HepG2 (cell line): ENCODE data around the gene RSL1D1. TPM values are rescaled to one million over a fixed set of nuclear protein-coding genes. Genes with fewer than 3 reads are reported as not detected.

Experiments
- ATAC-seq: fragments of 200-7000 bp; cut with Tn5 transposase; 3 replicates; pipeline ENCODE4 v1.9.1; 2020; ENCODE audit warnings: mild to moderate bottlenecking, moderate library complexity
- BruUV-seq: library from RNA; stranded (reverse); fragments of 400-500 nt; replicated peaks from 2 replicates; lab custom pipeline; 2021; lab: Mats Ljungman, UMichigan
- CTCF ChIA-PET: fragments of 300-600 bp; formaldehyde crosslinking; extraction: SDS; loops from one replicate; lab custom pipeline; 2021; ENCODE audit warnings: low total read pairs, inconsistent platforms, low intra/inter-chr PET ratio; lab: Yijun Ruan, JAX
- POLR2A ChIA-PET: fragments of 350-600 bp; sonication (Branson Sonifier 250); formaldehyde crosslinking; loops from one replicate; lab custom pipeline; 2020; ENCODE audit warnings: antibody characterized with exemption, inconsistent platforms; lab: Yijun Ruan, JAX
- DNase-seq: peaks from one replicate; pipeline ENCODE4 v3.0.0-alpha.2; 2015; ENCODE audit warnings: low spot score
- FAIRE-seq: peaks from 3 replicates; lab custom pipeline; 2011; peaks lifted over from hg19 to GRCh38; lab: Jason Lieb, UNC
- H2AFZ ChIP-seq: one replicate; pipeline ENCODE4 v1.6.1; 2011; ENCODE audit warnings: low read length, inconsistent platforms
- H3K27ac ChIP-seq: fragments of 300-600 bp; 3 replicates; pipeline ENCODE4 v1.8.0; 2011; ENCODE audit warnings: mixed run types, mild to moderate bottlenecking, mixed read lengths, low read length, inconsistent platforms; ENCODE audit not compliant: insufficient read depth; ENCODE audit errors: extremely low read length
- H3K27me3 ChIP-seq, 2 experiments: fragments of 200-600 bp in 1 of 2; 2 replicates in 1 of 2; 3 replicates in 1 of 2; pipeline versions ENCODE4 v1.6.0 to v1.8.0; 2011; ENCODE audit warnings: low read length in 2 of 2, mild to moderate bottlenecking in 2 of 2, moderate library complexity in 2 of 2, inconsistent platforms in 1 of 2; ENCODE audit not compliant: insufficient read depth in 2 of 2, control insufficient read depth in 1 of 2
- H3K36me3 ChIP-seq, 2 experiments: fragments of 200-600 bp in 1 of 2; replicated peaks in 1 of 2; 2 replicates in 1 of 2; 3 replicates in 1 of 2; pipeline versions ENCODE4 v1.5.1 to v1.8.0; 2011; ENCODE audit warnings: low read length in 2 of 2, inconsistent platforms in 1 of 2; ENCODE audit not compliant: insufficient read depth in 2 of 2, control insufficient read depth in 1 of 2
- H3K4me1 ChIP-seq: 2 replicates; pipeline ENCODE4 v1.5.1; 2012; ENCODE audit warnings: low read length, inconsistent platforms; ENCODE audit not compliant: insufficient read depth
- H3K4me2 ChIP-seq: 2 replicates; pipeline ENCODE4 v1.6.0; 2011; ENCODE audit warnings: low read depth, low read length, inconsistent platforms
- H3K4me3 ChIP-seq, 3 experiments: fragments of 200-600 bp in 1 of 3; sonication (generic), shearing (Covaris generic) in 1 of 3; replicated peaks in 1 of 3; 2 replicates each; pipeline ENCODE4 v1.5.1; 2011 to 2016; ENCODE audit warnings: low read length in 3 of 3, inconsistent platforms in 2 of 3, low read depth in 2 of 3, mild to moderate bottlenecking in 2 of 3, control low read depth in 1 of 3, mixed read lengths in 1 of 3; ENCODE audit not compliant: insufficient read depth in 1 of 3
- H3K79me2 ChIP-seq: one replicate; pipeline ENCODE4 v1.6.1; 2011; ENCODE audit warnings: low read length, inconsistent platforms; ENCODE audit not compliant: insufficient read depth
- H3K9ac ChIP-seq: 2 replicates; pipeline ENCODE4 v1.6.0; 2011; ENCODE audit warnings: mild to moderate bottlenecking, low read depth, low read length, inconsistent platforms; ENCODE audit not compliant: insufficient read depth
- H3K9me3 ChIP-seq: 2 replicates; pipeline ENCODE4 v1.5.1; 2012; ENCODE audit warnings: mild to moderate bottlenecking, low read length
- H4K20me1 ChIP-seq: 2 replicates; pipeline ENCODE4 v1.6.0; 2011; ENCODE audit warnings: inconsistent platforms, mild to moderate bottlenecking, low read length, moderate library complexity; ENCODE audit not compliant: insufficient read depth
- ARNT ChIP-seq: fragments of 450-650 bp; IDR thresholded peaks from 2 replicates; pipeline ENCODE4 v1.6.1; 2017
- ATF7 ChIP-seq, 2 experiments: fragments of 450-650 bp in 1 of 2; sonication (generic) in 1 of 2; formaldehyde crosslinking in 1 of 2; IDR thresholded peaks; 2 replicates each; pipeline versions ENCODE4 v1.4.0 to v1.6.1; 2016 to 2020; ENCODE audit warnings: antibody characterized with exemption in 1 of 2, mild to moderate bottlenecking in 1 of 2, missing genetic modification reagents in 1 of 2
- MXD4 ChIP-seq: IDR thresholded peaks from 2 replicates; pipeline ENCODE4 v1.6.1; 2016; ENCODE audit warnings: mild to moderate bottlenecking, missing biosample characterization, missing genetic modification reagents
- NCOA2 ChIP-seq: sonication (generic); formaldehyde crosslinking; IDR thresholded peaks from 2 replicates; pipeline ENCODE4 v1.8.0; 2022; ENCODE audit warnings: inconsistent platforms
- SAFB2 ChIP-seq: sonication (generic); formaldehyde crosslinking; IDR thresholded peaks from 2 replicates; pipeline ENCODE4 v1.5.1; 2020; ENCODE audit warnings: missing genetic modification reagents, low read depth, mild to moderate bottlenecking, borderline replicate concordance
- ZNF432 ChIP-seq: sonication (generic); formaldehyde crosslinking; IDR thresholded peaks from 2 replicates; pipeline ENCODE4 v1.5.0; 2020; ENCODE audit warnings: missing genetic modification reagents, mild to moderate bottlenecking, borderline replicate concordance
- ZNF670 ChIP-seq: sonication (generic); formaldehyde crosslinking; IDR thresholded peaks from 2 replicates; pipeline ENCODE4 v1.8.0; 2022; ENCODE audit warnings: mild to moderate bottlenecking, missing genetic modification reagents, borderline replicate concordance
- ZNF792 ChIP-seq: IDR thresholded peaks from 2 replicates; pipeline ENCODE4 v1.6.1; 2016
- ZNF839 ChIP-seq: sonication (generic); formaldehyde crosslinking; IDR thresholded peaks from 2 replicates; pipeline ENCODE4 v1.4.0; 2020; ENCODE audit warnings: missing genetic modification reagents, mild to moderate bottlenecking, borderline replicate concordance
- WGBS: methylation state at CpG from one replicate; pipeline ENCODE4 v1.1.6; 2017; ENCODE audit warnings: low lambda C conversion rate; 5-methylcytosine and 5-hydroxymethylcytosine counted together
- in situ Hi-C: cut with HindIII; loops from 2 replicates; pipeline ENCODE4 v1.10.0; 2017; ENCODE audit warnings: low pct_unique_long_range_greater_than_20kb; ENCODE audit not compliant: extremely low pct_ligation_motif_present
- intact Hi-C: fragments of 100-400 bp; cut with micrococcal nuclease; formaldehyde crosslinking; loops from one replicate; pipeline ENCODE4 v1.10.0; 2022; ENCODE audit not compliant: unreplicated experiment
- polyA plus RNA-seq, 8 experiments: library from polyadenylated mRNA; depleted of rRNA in 3 of 8; stranded (reverse) in 7 of 8; unstranded in 1 of 8; fragments of >200 nt; fragmentation: Illumina TruSeq in 4 of 8; extraction: Trizol in 4 of 8; gene quantifications; 2 replicates each; pipeline versions ENCODE4 v1.2.1 to v1.2.3, GENCODE V29; 2011 to 2016; ENCODE audit warnings: low read depth in 4 of 8, missing spikeins in 1 of 8, mixed read lengths in 1 of 8; ENCODE audit not compliant: insufficient read depth in 1 of 8
- total RNA-seq, 5 experiments: library from RNA; depleted of rRNA; stranded (reverse); fragments of >200 nt; fragmentation: Illumina TruSeq; extraction: Trizol; gene quantifications; 2 replicates each; pipeline ENCODE4 v1.2.3, GENCODE V29; 2016; ENCODE audit warnings: low read depth in 1 of 5
- TF ChIP-seq, protein P1 (sequence below): sonication (generic); formaldehyde crosslinking; IDR thresholded peaks from 2 replicates; pipeline ENCODE4 v1.4.0; 2020; ENCODE audit warnings: mild to moderate bottlenecking, missing genetic modification reagents
- TF ChIP-seq, protein P2 (sequence below): sonication (generic); formaldehyde crosslinking; conservative IDR thresholded peaks from 2 replicates; pipeline ENCODE4 v1.8.1; 2023; ENCODE audit warnings: missing genetic modification reagents
- TF ChIP-seq, protein P3 (sequence below): sonication (generic); formaldehyde crosslinking; conservative IDR thresholded peaks from 2 replicates; pipeline ENCODE4 v1.4.0; 2020; ENCODE audit warnings: missing genetic modification reagents

Gene RSL1D1
- total and polyA plus RNA-seq, 2 of the 13 experiments (the other 11 are each of a cell fraction or from before 2014, with no cell fraction given): 187 to 343 TPM

DNA sequence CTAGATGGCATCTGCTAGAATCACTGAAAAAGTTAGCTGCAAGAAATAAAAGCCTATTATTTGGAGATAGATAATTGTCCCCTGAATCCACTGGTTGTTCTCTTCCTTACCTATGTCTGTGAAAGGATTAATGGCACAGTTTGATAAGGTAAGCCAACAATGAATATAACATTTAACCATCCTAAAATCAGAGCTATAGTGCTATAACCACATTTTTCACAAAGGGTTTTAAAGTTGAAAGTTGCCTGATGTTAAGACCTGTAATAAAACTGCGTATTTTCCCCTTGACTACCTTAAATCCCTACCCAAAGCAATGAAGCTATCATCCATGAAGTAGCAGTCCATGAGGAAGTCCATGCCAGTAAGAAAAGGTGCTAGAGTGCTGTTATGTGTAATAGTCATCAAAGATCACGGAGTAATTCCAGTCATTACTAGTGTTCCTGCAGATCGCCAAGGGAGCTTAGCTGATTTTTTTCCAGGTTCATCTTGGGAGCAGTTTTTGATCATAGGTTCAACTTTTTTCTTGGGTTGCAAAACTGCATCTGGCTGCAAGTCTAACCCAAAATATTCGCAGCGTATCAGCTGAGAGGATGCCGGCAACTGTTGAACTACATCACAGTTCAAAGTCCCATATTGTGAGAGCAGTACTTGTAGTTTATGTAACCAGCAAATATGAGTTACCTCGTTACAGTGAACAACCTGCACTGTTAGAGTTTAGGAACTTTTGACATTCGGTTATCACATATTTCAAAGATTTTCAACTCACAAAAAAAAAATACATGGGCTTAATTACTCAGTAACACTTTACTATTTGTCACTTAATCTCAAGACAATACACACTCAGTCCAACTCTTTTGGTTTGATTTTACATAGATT, 18.2 kb upstream of the RSL1D1 start:
- Histone ChIP-seq H3K27me3 (no peaks in the 10 kb centered on the region), H3K9ac (no peak overlapping the region), H3K4me2 (no peak overlapping the region), H3K4me1 (peaks cover 66% of the 10 kb centered on the region), H3K36me3 (peaks cover 11 to 40% of the 10 kb centered on the region in 2 experiments), H2AFZ (no peak overlapping the region), H3K27ac (peak overlapping the region; percentile 36), H3K79me2 (peaks cover 27% of the 10 kb centered on the region), H4K20me1 (peaks cover 31% of the 10 kb centered on the region), H3K4me3 (no peak overlapping the region), H3K9me3 (no peaks in the 10 kb centered on the region)
- ChIA-PET CTCF (no interaction called here), POLR2A (interaction anchor here (0.8 to 1.8 kb wide), 7 partner anchors 18 to 127 kb away, joined by 3 to 11 read pairs (median 4); partner anchors contain the start of genes GSPT1, RSL1D1, SNX29 and TXNDC11)
- BruUV-seq: no TSS peak
- intact Hi-C loops (no loop called here), in situ Hi-C loops (no loop called here)
- peak; percentile 89 for FAIRE-seq
- peak; percentile 79 for ATAC-seq
- 30% methylated on average over 8 of the region's 8 CpGs for WGBS
- peak; percentile 96 for DNase-seq
- TF ChIP-seq ATF7 (IDR thresholded peaks at IDR 0.05): peak; percentile 41
- peak; percentile 74; the same call in 1 of the 2 replicates for TF ChIP-seq ATF7 (CRISPR knock-in tag; IDR thresholded peaks at IDR 0.05)
- TF ChIP-seq, protein P1, sequence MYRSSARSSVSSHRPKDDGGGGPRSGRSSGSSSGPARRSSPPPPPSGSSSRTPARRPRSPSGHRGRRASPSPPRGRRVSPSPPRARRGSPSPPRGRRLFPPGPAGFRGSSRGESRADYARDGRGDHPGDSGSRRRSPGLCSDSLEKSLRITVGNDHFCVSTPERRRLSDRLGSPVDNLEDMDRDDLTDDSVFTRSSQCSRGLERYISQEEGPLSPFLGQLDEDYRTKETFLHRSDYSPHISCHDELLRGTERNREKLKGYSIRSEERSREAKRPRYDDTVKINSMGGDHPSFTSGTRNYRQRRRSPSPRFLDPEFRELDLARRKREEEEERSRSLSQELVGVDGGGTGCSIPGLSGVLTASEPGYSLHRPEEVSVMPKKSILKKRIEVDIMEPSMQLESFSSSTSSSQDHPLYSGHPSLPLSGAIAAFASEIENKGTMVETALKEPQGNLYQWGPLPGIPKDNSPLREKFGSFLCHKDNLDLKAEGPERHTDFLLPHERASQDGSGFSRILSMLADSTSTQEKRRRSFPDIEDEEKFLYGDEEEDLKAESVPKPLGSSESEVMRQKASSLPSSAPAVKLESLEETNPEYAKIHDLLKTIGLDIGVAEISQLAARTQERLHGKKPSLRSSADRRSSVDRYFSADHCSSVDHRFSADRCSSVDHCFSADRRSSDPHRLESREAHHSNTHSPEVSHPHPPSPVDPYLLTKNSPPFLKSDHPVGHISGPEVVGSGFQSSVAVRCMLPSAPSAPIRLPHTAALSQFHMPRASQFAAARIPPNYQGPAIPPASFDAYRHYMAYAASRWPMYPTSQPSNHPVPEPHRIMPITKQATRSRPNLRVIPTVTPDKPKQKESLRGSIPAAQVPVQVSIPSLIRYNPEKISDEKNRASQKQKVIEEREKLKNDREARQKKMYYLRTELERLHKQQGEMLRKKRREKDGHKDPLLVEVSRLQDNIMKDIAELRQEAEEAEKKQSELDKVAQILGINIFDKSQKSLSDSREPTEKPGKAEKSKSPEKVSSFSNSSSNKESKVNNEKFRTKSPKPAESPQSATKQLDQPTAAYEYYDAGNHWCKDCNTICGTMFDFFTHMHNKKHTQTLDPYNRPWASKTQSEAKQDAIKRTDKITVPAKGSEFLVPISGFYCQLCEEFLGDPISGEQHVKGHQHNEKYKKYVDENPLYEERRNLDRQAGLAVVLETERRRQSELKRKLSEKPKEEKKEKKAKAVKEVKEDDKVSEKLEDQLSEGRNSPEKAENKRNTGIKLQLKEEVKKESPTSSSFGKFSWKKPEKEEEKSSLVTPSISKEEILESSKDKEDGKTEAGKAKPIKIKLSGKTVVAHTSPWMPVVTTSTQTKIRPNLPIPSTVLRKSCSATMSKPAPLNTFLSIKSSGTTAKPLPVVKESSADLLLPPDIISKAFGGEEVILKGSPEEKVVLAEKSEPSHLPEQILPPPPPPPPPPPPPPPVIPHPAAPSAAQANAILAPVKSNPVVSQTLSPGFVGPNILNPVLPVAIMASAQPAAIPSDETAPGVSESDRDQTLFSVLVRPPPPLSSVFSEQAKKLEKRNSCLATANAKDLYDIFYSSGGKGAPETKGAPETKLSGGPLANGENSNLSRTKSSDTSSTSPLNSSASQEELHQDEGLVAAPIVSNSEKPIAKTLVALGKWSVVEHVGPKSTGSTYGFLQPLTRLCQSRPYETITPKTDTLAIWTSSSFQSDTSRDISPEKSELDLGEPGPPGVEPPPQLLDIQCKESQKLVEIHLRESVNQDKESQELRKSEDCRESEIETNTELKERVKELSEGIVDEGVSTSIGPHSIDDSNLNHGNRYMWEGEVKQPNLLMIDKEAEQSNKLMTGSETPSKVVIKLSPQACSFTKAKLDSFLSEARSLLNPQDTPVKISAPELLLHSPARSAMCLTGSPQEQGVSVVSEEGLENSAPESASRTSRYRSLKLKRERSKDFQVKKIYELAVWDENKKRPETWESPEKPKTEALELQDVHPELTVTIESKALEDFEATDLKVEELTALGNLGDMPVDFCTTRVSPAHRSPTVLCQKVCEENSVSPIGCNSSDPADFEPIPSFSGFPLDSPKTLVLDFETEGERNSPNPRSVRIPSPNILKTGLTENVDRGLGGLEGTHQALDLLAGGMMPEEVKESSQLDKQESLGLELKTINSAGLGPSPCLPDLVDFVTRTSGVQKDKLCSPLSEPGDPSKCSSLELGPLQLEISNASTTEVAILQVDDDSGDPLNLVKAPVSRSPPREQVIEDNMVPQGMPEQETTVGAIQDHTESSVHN (CRISPR knock-in tag): no peak
- TF ChIP-seq, protein P2, sequence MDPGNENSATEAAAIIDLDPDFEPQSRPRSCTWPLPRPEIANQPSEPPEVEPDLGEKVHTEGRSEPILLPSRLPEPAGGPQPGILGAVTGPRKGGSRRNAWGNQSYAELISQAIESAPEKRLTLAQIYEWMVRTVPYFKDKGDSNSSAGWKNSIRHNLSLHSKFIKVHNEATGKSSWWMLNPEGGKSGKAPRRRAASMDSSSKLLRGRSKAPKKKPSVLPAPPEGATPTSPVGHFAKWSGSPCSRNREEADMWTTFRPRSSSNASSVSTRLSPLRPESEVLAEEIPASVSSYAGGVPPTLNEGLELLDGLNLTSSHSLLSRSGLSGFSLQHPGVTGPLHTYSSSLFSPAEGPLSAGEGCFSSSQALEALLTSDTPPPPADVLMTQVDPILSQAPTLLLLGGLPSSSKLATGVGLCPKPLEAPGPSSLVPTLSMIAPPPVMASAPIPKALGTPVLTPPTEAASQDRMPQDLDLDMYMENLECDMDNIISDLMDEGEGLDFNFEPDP (CRISPR knock-in tag): no peak
- TF ChIP-seq ARNT: no peak
- TF ChIP-seq SAFB2 (CRISPR knock-in tag): no peak
- TF ChIP-seq, protein P3, sequence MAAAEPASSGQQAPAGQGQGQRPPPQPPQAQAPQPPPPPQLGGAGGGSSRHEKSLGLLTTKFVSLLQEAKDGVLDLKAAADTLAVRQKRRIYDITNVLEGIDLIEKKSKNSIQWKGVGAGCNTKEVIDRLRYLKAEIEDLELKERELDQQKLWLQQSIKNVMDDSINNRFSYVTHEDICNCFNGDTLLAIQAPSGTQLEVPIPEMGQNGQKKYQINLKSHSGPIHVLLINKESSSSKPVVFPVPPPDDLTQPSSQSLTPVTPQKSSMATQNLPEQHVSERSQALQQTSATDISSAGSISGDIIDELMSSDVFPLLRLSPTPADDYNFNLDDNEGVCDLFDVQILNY (CRISPR knock-in tag): no peak
- peak; percentile 22; the same call in 1 of the 2 replicates for TF ChIP-seq ZNF670 (CRISPR knock-in tag)
- peak; percentile 61; the same call in 1 of the 2 replicates for TF ChIP-seq ZNF792
- TF ChIP-seq ZNF839: no peak
- TF ChIP-seq NCOA2 (CRISPR knock-in tag): peak; percentile 68
- TF ChIP-seq ZNF432: no peak
- TF ChIP-seq MXD4 (CRISPR knock-in tag): peak; percentile 66; the same call in 1 of the 2 replicates
